Testis (tissue), 3 donors: Measurements from ENCODE around the gene MEIS2. TPM values are rescaled to one million over a fixed set of nuclear protein-coding genes. Genes with fewer than 3 reads are reported as not detected.

Experiments
- DNase-seq: peaks from one replicate; pipeline ENCODE4 v3.0.0-alpha.2; 2019
- H3K27ac ChIP-seq, 2 donors: fragments of 200-600 bp; sonication (generic); one replicate each; pipeline ENCODE4 v1.5.1; 2019
- H3K27me3 ChIP-seq: fragments of 200-600 bp; sonication (generic); one replicate; pipeline ENCODE4 v1.5.1; 2019
- H3K36me3 ChIP-seq: fragments of 200-600 bp; sonication (generic); one replicate; pipeline ENCODE4 v1.5.1; 2017; ENCODE audit warnings: low read depth; ENCODE audit errors: missing control alignments
- H3K4me1 ChIP-seq: fragments of 200-600 bp; sonication (generic); one replicate; pipeline ENCODE4 v1.5.1; 2019
- H3K4me3 ChIP-seq, 2 donors: fragments of 200-600 bp; sonication (generic); one replicate each; pipeline ENCODE4 v1.5.1; 2017 to 2019
- H3K9me3 ChIP-seq: fragments of 200-600 bp; sonication (generic); one replicate; pipeline ENCODE4 v1.5.1; 2017
- CTCF ChIP-seq, 3 experiments: fragments of 450-650 bp in 2 of 3; fragments of 200-600 bp in 1 of 3; sonication (generic) in 1 of 3; IDR thresholded peaks; one replicate each; pipeline ENCODE4 v1.5.1; 2016 to 2019; ENCODE audit warnings: antibody characterized with exemption in 3 of 3, mild to moderate bottlenecking in 2 of 3, moderate library complexity in 1 of 3
- POLR2A ChIP-seq: fragments of 450-650 bp; IDR thresholded peaks from one replicate; pipeline ENCODE4 v1.6.1; 2017; ENCODE audit warnings: antibody characterized with exemption, mild to moderate bottlenecking, moderate library complexity
- WGBS, 2 donors: methylation state at CpG; one replicate each; pipeline ENCODE4 v1.1.5; 2018; 5-methylcytosine and 5-hydroxymethylcytosine counted together
- intact Hi-C: fragments of 100-400 bp; cut with DNase I; formaldehyde crosslinking; loops from one replicate; pipeline ENCODE4 v1.15.1; 2023; ENCODE audit warnings: low total_unique reads
- microRNA-seq, 2 donors: library from miRNA; unstranded; fragments of <30 nt; microRNA quantifications; one replicate each; pipeline ENCODE4, GENCODE V29; 2016; ENCODE audit warnings: borderline number of aligned reads in 2 of 2, borderline replicate concordance in 1 of 2
- polyA plus RNA-seq: library from polyadenylated mRNA; stranded (reverse); fragments of 350-450 nt; fragmentation: Illumina TruSeq; extraction: RNeasy Lipid Tissue Mini Kit (QIAGEN cat#74804); gene quantifications from one replicate; pipeline ENCODE4 v1.2.3, GENCODE V29; 2014; ENCODE audit warnings: low read depth, low replicate concordance; ENCODE audit not compliant: insufficient read depth
- small RNA-seq, 2 donors: library from RNA; depleted of rRNA; stranded (forward); fragments of <200 nt; gene quantifications; one replicate each; pipeline ENCODE3, GENCODE V24; 2016
- total RNA-seq, 2 donors: library from RNA; depleted of rRNA; stranded (reverse); fragments of >200 nt; gene quantifications; one replicate each; pipeline ENCODE4 v1.2.3, GENCODE V29; 2016

Gene MEIS2
- total and polyA plus RNA-seq, 3 donors from 2014 or later = 7.0 to 19.4 (median 15.7) TPM

- H3K4me3 ChIP-seq = no peak overlapping the region
- H3K36me3 ChIP-seq = no peaks in the 10 kb centered on the region
- H3K9me3 ChIP-seq = no peaks in the 10 kb centered on the region
- no peak overlapping the region for H3K27ac ChIP-seq
- H3K4me1 ChIP-seq = no peaks in the 10 kb centered on the region
- intact Hi-C loops = no loop called here
- H3K27me3 ChIP-seq = no peaks in the 10 kb centered on the region
- DNase-seq = no peak
- TF ChIP-seq CTCF (IDR thresholded peaks at IDR 0.05) (no peak), POLR2A (no peak)
Observed at GRCh38 chr15:36845270-36845669, 255.1 kb downstream of the MEIS2 start.

GRCh38 chr15:36844534-36844998 is 255.8 kb downstream of the MEIS2 start:
- Histone ChIP-seq H3K9me3 (no peaks in the 10 kb centered on the region), H3K4me3 (no peak overlapping the region), H3K27me3 (no peaks in the 10 kb centered on the region), H3K36me3 (no peaks in the 10 kb centered on the region), H3K27ac (no peak overlapping the region), H3K4me1 (no peaks in the 10 kb centered on the region)
- no peak for DNase-seq
- intact Hi-C loops = no loop called here
- TF ChIP-seq POLR2A (no peak), CTCF (IDR thresholded peaks at IDR 0.05) (no peak)
- 28 to 32% methylated on average over 4 of the region's 4 CpGs for WGBS, 2 donors

- H3K9me3 ChIP-seq = no peaks in the 10 kb centered on the region
- H3K36me3 ChIP-seq = no peaks in the 10 kb centered on the region
- intact Hi-C loops = no loop called here
- no peaks in the 10 kb centered on the region for H3K4me1 ChIP-seq
- TF ChIP-seq CTCF (IDR thresholded peaks at IDR 0.05) (no peak), POLR2A (no peak)
- no peaks in the 10 kb centered on the region for H3K27me3 ChIP-seq
- no peak overlapping the region for H3K27ac ChIP-seq
- DNase-seq = no peak
- WGBS, 2 donors = 89 to 90% methylated on average over 3 of the region's 3 CpGs
- no peak overlapping the region for H3K4me3 ChIP-seq
Observed at GRCh38 chr15:36843822-36844221, 256.5 kb downstream of the MEIS2 start.

GRCh38 chr15:36841193-36841592 is 259.2 kb downstream of the MEIS2 start:
- no peaks in the 10 kb centered on the region for H3K9me3 ChIP-seq
- no peaks in the 10 kb centered on the region for H3K27me3 ChIP-seq
- TF ChIP-seq POLR2A (no peak), CTCF (IDR thresholded peaks at IDR 0.05) (no peak)
- no peaks in the 10 kb centered on the region for H3K36me3 ChIP-seq
- H3K27ac ChIP-seq = no peak overlapping the region
- intact Hi-C loops = no loop called here
- no peak overlapping the region for H3K4me3 ChIP-seq
- no peaks in the 10 kb centered on the region for H3K4me1 ChIP-seq
- 52 to 53% methylated on average over 5 of the region's 5 CpGs for WGBS, 2 donors
- DNase-seq = no peak

Small RNAs within 50 kb of the gene (microRNA-seq; reads per million reads assigned to microRNA genes)
- gene MIR8063 = 0 reads per million in 2 donors

Small RNAs within 50 kb of the gene (small RNA-seq; reads per million reads assigned to genes)
- 0 reads per million in 2 donors for gene MIR8063
- gene RF00012 = 0 reads per million in 2 donors
- 0 reads per million in 2 donors for gene RF00019
